Astrocyte (in vitro differentiated cells and primary cell): ENCODE measurements around the gene PLCB4.

Experiments used
- CTCF ChIP-seq: IDR thresholded peaks from 2 replicates; pipeline ENCODE4 v1.5.1; 2011; ENCODE audit warnings: low read depth, mild to moderate bottlenecking, inconsistent platforms, low read length, moderate library complexity; ENCODE audit not compliant: insufficient read depth
- EZH2 ChIP-seq: IDR thresholded peaks from 2 replicates; pipeline ENCODE4 v1.6.1; 2012; ENCODE audit warnings: mild to moderate bottlenecking, low read length, inconsistent platforms; ENCODE audit not compliant: insufficient read depth

- TF ChIP-seq CTCF (no peak), EZH2 (no peak)
Observed at GRCh38 chr20:9129756-9130155, 60.9 kb downstream of the PLCB4 start.
